HG02610 (cell line): ENCODE measurements around the gene FDXACB1.

Experiments used
- ATAC-seq: cut with Tn5 transposase; IDR thresholded peaks from one replicate; pipeline ENCODE4 v1.9.1; 2021; ENCODE audit warnings: mild to moderate bottlenecking, moderate library complexity; ENCODE audit not compliant: unreplicated experiment

FDXACB1 gene

GRCh38 chr11:111878849-111879636, at the start of gene FDXACB1, which contains the start of gene CFAP68:
TSS of gene FDXACB1 (minus strand) at chr11:111879165. CDS start at chr11:111879132, 33 bp downstream.
TSS of gene CFAP68 (plus strand) at chr11:111879541. CDS start at chr11:111879561, 20 bp downstream.
- ATAC-seq = peak; percentile 90

GRCh38 chr11:111926505-111927391, 47.8 kb upstream of the FDXACB1 start:
- ATAC-seq = peak; percentile 93

GRCh38 chr11:111925953-111926352, 47.0 kb upstream of the FDXACB1 start:
- no peak for ATAC-seq

- ATAC-seq = no peak
These were observed 45.0 kb upstream of the FDXACB1 start for GRCh38 chr11:111923951-111924350.

- no peak for ATAC-seq
These were observed 44.4 kb upstream of the FDXACB1 start for GRCh38 chr11:111923351-111923788.

GRCh38 chr11:111922803-111923202, 43.8 kb upstream of the FDXACB1 start:
- ATAC-seq = no peak

GRCh38 chr11:111921541-111922230, 42.7 kb upstream of the FDXACB1 start:
- ATAC-seq = no peak

- ATAC-seq = no peak
These were observed 41.9 kb upstream of the FDXACB1 start for GRCh38 chr11:111920908-111921307.

- ATAC-seq = no peak
These were observed 39.7 kb upstream of the FDXACB1 start, which contains the start of gene C11orf52 for GRCh38 chr11:111918390-111919256. TSS of gene C11orf52 (plus strand) at chr11:111918913. CDS start at chr11:111918973, 60 bp downstream.

GRCh38 chr11:111917788-111918187, 38.8 kb upstream of the FDXACB1 start:
- ATAC-seq = no peak

GRCh38 chr11:111917312-111917711, 38.3 kb upstream of the FDXACB1 start:
- no peak for ATAC-seq

GRCh38 chr11:111916768-111917167, 37.8 kb upstream of the FDXACB1 start:
- no peak for ATAC-seq

- no peak for ATAC-seq
These were observed 35.0 kb upstream of the FDXACB1 start for GRCh38 chr11:111913997-111914396.

GRCh38 chr11:111913031-111913861, 34.3 kb upstream of the FDXACB1 start:
- no peak for ATAC-seq

GRCh38 chr11:111912535-111912934, 33.6 kb upstream of the FDXACB1 start, which contains the start of gene HSPB2:
TSS of gene HSPB2 (plus strand) at chr11:111912734. CDS start at chr11:111912830, 96 bp downstream.
- ATAC-seq = no peak

GRCh38 chr11:111911563-111912401, 32.8 kb upstream of the FDXACB1 start, which contains the start of gene CRYAB:
TSS of gene CRYAB (minus strand) at chr11:111911770. CDS start at chr11:111911724, 46 bp downstream.
- no peak for ATAC-seq

GRCh38 chr11:111910676-111911562, 32.0 kb upstream of the FDXACB1 start:
- no peak for ATAC-seq
